ENCODE results near the gene GSDME.

- TF ChIP-seq POLR2AphosphoS5 (IDR thresholded peaks at IDR 0.05; ENCODE audit: low read length) (no peak), CTCF (IDR thresholded peaks at IDR 0.05 in 2 of 3, conservative IDR thresholded peaks at IDR 0.05 in 1 of 3; ENCODE audit: control insufficient read depth in 2 of 3, extremely low read depth in 1 of 3, insufficient read depth in 1 of 3, low read depth in 3 of 3, low read length in 3 of 3) (no peak), REST (IDR thresholded peaks at IDR 0.05; ENCODE audit: low read depth, low read length) (no peak), RB1 (IDR thresholded peaks at IDR 0.05; ENCODE audit: borderline replicate concordance) (no peak), KDM1A (IDR thresholded peaks at IDR 0.05; ENCODE audit: borderline replicate concordance) (no peak)
Observed at GRCh38 chr7:24783698-24784097, 26.4 kb upstream of the GSDME start.
